Endodermal cell (in vitro differentiated cells): Measurements from ENCODE around the gene EIF4G1. TPM values are rescaled to one million over a fixed set of nuclear protein-coding genes. Genes with fewer than 3 reads are reported as not detected.

ENCODE experiments used
- DNase-seq: peaks from one replicate; pipeline ENCODE4 v3.0.0-alpha.2; 2017
- H3K27ac ChIP-seq: 2 replicates; pipeline ENCODE4 v1.5.1; 2013; ENCODE audit warnings: mild to moderate bottlenecking, low read depth, low read length, moderate library complexity
- H3K27me3 ChIP-seq: 2 replicates; pipeline ENCODE4 v1.6.1; 2013; ENCODE audit warnings: mild to moderate bottlenecking, low read length, moderate library complexity; ENCODE audit not compliant: insufficient read depth, control insufficient read depth, poor library complexity, severe bottlenecking
- H3K36me3 ChIP-seq: 2 replicates; pipeline ENCODE4 v1.7.0; 2013; ENCODE audit warnings: mild to moderate bottlenecking, low read length, moderate library complexity; ENCODE audit not compliant: control insufficient read depth, insufficient read depth
- H3K4me1 ChIP-seq: one replicate; pipeline ENCODE4 v1.7.0; 2013; ENCODE audit warnings: low read length; ENCODE audit not compliant: control insufficient read depth, insufficient read depth
- H3K4me3 ChIP-seq: 2 replicates; pipeline ENCODE4 v1.5.1; 2013; ENCODE audit warnings: mild to moderate bottlenecking, low read length, moderate library complexity
- H3K9ac ChIP-seq: 2 replicates; pipeline ENCODE4 v1.6.1; 2013; ENCODE audit warnings: mild to moderate bottlenecking, low read length, moderate library complexity; ENCODE audit not compliant: poor library complexity, severe bottlenecking; ENCODE audit errors: extremely low read depth
- H3K9me3 ChIP-seq: 2 replicates; pipeline ENCODE4 v1.6.1; 2013; ENCODE audit warnings: mild to moderate bottlenecking, low read length, moderate library complexity; ENCODE audit not compliant: control insufficient read depth
- H3K27ac Mint-ChIP-seq: 2 replicates; pipeline ENCODE4 v1.8.0; 2020; ENCODE audit warnings: mixed read lengths
- H3K27me3 Mint-ChIP-seq: 2 replicates; pipeline ENCODE4 v1.8.0; 2021; ENCODE audit warnings: mild to moderate bottlenecking, mixed read lengths; ENCODE audit not compliant: insufficient read depth
- H3K36me3 Mint-ChIP-seq: 2 replicates; pipeline ENCODE4 v1.8.0; 2020; ENCODE audit warnings: low read depth, mixed read lengths
- H3K4me1 Mint-ChIP-seq: 2 replicates; pipeline ENCODE4 v1.8.0; 2020; ENCODE audit warnings: mixed read lengths
- H3K4me3 Mint-ChIP-seq: 2 replicates; pipeline ENCODE4 v1.8.0; 2020; ENCODE audit warnings: mild to moderate bottlenecking, moderate library complexity, mixed read lengths
- H3K9me3 Mint-ChIP-seq: 2 replicates; pipeline ENCODE4 v1.8.0; 2020; ENCODE audit warnings: mild to moderate bottlenecking, mixed read lengths
- CTCF ChIP-seq: fragments of 200-600 bp; sonication (generic); conservative IDR thresholded peaks from 2 replicates; pipeline ENCODE4 v1.5.0; 2021; ENCODE audit warnings: antibody characterized with exemption, mild to moderate bottlenecking
- WGBS, 2 experiments: methylation state at CpG; one replicate each; pipeline versions ENCODE4 v1.1.5 to v1.1.7; 2013; ENCODE audit warnings: missing lambda C conversion rate in 2 of 2, mixed read lengths in 1 of 2; ENCODE audit not compliant: insufficient coverage in 1 of 2, insufficient read length in 1 of 2; 5-methylcytosine and 5-hydroxymethylcytosine counted together
- total RNA-seq, 2 donors: library from RNA; stranded (reverse); fragmentation: NEBNext Ultra II Directional in 1 of 2; extraction: Animal tissue kit (Norgen Biotek cat#: 25700) in 1 of 2; gene quantifications; 2 replicates in 1 of 2; 3 replicates in 1 of 2; pipeline ENCODE4 v1.2.1, GENCODE V29; 2021

EIF4G1 gene
- total RNA-seq, 2 donors from 2014 or later: 408 to 475 TPM

GRCh38 chr3:184333700-184334099 is 19.3 kb downstream of the EIF4G1 start:
- 83 to 93% methylated on average over 2 to 3 of the region's 3 CpGs for WGBS, 2 experiments
- Histone ChIP-seq H3K4me3 (no peak overlapping the region), H3K27me3 (no peaks in the 10 kb centered on the region), H3K9ac (no peak overlapping the region), H3K9me3 (no peaks in the 10 kb centered on the region), H3K4me1 (no peaks in the 10 kb centered on the region), H3K36me3 (peaks cover 65% of the 10 kb centered on the region), H3K27ac (no peak overlapping the region)
- peaks cover 59% of the 10 kb centered on the region for H3K36me3 Mint-ChIP-seq
- no peaks in the 10 kb centered on the region for H3K9me3 Mint-ChIP-seq
- no peak overlapping the region for H3K4me3 Mint-ChIP-seq
- no peak for TF ChIP-seq CTCF
- H3K27me3 Mint-ChIP-seq: peaks cover 4% of the 10 kb centered on the region
- H3K4me1 Mint-ChIP-seq: peaks cover 9% of the 10 kb centered on the region
- H3K27ac Mint-ChIP-seq: peak overlapping the region; percentile 83
- no peak for DNase-seq

- TF ChIP-seq CTCF: no peak
- no peaks in the 10 kb centered on the region for H3K9me3 ChIP-seq
- H3K4me1 ChIP-seq: no peaks in the 10 kb centered on the region
- WGBS, 2 experiments: 91 to 92% methylated on average over 7 to 14 of the region's 15 CpGs
- H3K27me3 Mint-ChIP-seq: peaks cover 4% of the 10 kb centered on the region
- H3K27ac Mint-ChIP-seq: peak overlapping the region; percentile 91
- no peak overlapping the region for H3K27ac ChIP-seq
- DNase-seq: no peak
- H3K36me3 ChIP-seq: peaks cover 56% of the 10 kb centered on the region
- peaks cover 9% of the 10 kb centered on the region for H3K4me1 Mint-ChIP-seq
- H3K36me3 Mint-ChIP-seq: peaks cover 51% of the 10 kb centered on the region
- H3K4me3 Mint-ChIP-seq: no peak overlapping the region
- no peak overlapping the region for H3K9ac ChIP-seq
- H3K27me3 ChIP-seq: no peaks in the 10 kb centered on the region
- no peaks in the 10 kb centered on the region for H3K9me3 Mint-ChIP-seq
- H3K4me3 ChIP-seq: no peak overlapping the region
Measured at GRCh38 chr3:184334470-184335158, 20.2 kb downstream of the EIF4G1 start.

- WGBS, 2 experiments: 20 to 73% methylated on average over 1 to 3 of the region's 4 CpGs
- TF ChIP-seq CTCF: no peak
- Mint-ChIP-seq H3K9me3 (no peaks in the 10 kb centered on the region), H3K27ac (peak overlapping the region; percentile 96), H3K27me3 (peaks cover 4% of the 10 kb centered on the region), H3K36me3 (peaks cover 44% of the 10 kb centered on the region), H3K4me3 (peak overlapping the region; percentile 74), H3K4me1 (peaks cover 9% of the 10 kb centered on the region)
- Histone ChIP-seq H3K27ac (peak overlapping the region; percentile 87), H3K4me3 (peak overlapping the region; percentile 81), H3K4me1 (no peaks in the 10 kb centered on the region), H3K36me3 (peaks cover 49% of the 10 kb centered on the region), H3K27me3 (no peaks in the 10 kb centered on the region), H3K9me3 (no peaks in the 10 kb centered on the region), H3K9ac (peak overlapping the region; percentile 80)
- no peak for DNase-seq
Measured at GRCh38 chr3:184335291-184335660, 20.9 kb downstream of the EIF4G1 start.
